Gastrocnemius medialis (tissue), 4 donors: Measurements from ENCODE around the gene BANK1. TPM values are rescaled to one million over a fixed set of nuclear protein-coding genes. Genes with fewer than 3 reads are reported as not detected.

Experiments used
- ATAC-seq, 2 donors: fragments of 150-250 bp; one replicate each; pipeline ENCODE4 v1.9.1; 2016
- DNase-seq, 2 donors: peaks; one replicate each; pipeline ENCODE4 v3.0.0-alpha.2; 2019
- H3K27ac ChIP-seq, 4 donors: fragments of 200-600 bp; sonication (generic); 1 replicate in 1 of 4; 2 replicates in 3 of 4; pipeline ENCODE4 v1.5.1; 2016 to 2018; ENCODE audit warnings: mild to moderate bottlenecking in 2 of 4, moderate library complexity in 1 of 4
- H3K27me3 ChIP-seq, 3 donors: fragments of 200-600 bp; sonication (generic) in 2 of 3; 1 replicate in 1 of 3; 2 replicates in 2 of 3; pipeline versions ENCODE4 v1.5.1 to v1.6.0; 2016 to 2019; ENCODE audit warnings: mild to moderate bottlenecking in 1 of 3, moderate library complexity in 1 of 3
- H3K36me3 ChIP-seq, 2 donors: fragments of 200-600 bp; sonication (generic) in 1 of 2; one replicate each; pipeline ENCODE4 v1.5.1; 2017 to 2018
- H3K4me1 ChIP-seq, 2 donors: fragments of 200-600 bp; sonication (generic) in 1 of 2; one replicate each; pipeline ENCODE4 v1.5.1; 2016 to 2017; ENCODE audit warnings: mild to moderate bottlenecking in 2 of 2
- H3K4me3 ChIP-seq, 4 donors: fragments of 200-600 bp; sonication (generic) in 3 of 4; 1 replicate in 1 of 4; 2 replicates in 3 of 4; pipeline ENCODE4 v1.5.1; 2016 to 2019; ENCODE audit warnings: mild to moderate bottlenecking in 2 of 4
- H3K9me3 ChIP-seq, 3 donors: fragments of 200-600 bp; sonication (generic) in 2 of 3; 1 replicate in 1 of 3; 2 replicates in 2 of 3; pipeline ENCODE4 v1.5.1; 2016 to 2019
- POLR2A ChIP-seq, 2 donors: fragments of 450-650 bp; IDR thresholded peaks; one replicate each; pipeline ENCODE4 v1.6.1; 2017; ENCODE audit warnings: antibody characterized with exemption in 2 of 2, mild to moderate bottlenecking in 2 of 2, moderate library complexity in 2 of 2
- in situ Hi-C, 4 donors: fragments of 200-750 bp; cut with MboI; loops; one replicate each; pipeline versions ENCODE4 v1.15.0 to v1.8.0; 2017; ENCODE audit warnings: low sequenced_read_pairs in 4 of 4
- intact Hi-C: fragments of 100-400 bp; cut with DNase I; formaldehyde crosslinking; loops from one replicate; pipeline ENCODE4 v1.15.1; 2023; ENCODE audit warnings: low total_unique reads
- total RNA-seq, 4 donors: library from RNA; depleted of rRNA; stranded (reverse); fragments of >200 nt; gene quantifications; one replicate each; pipeline versions ENCODE4 v1.1.0 to v1.2.3, GENCODE V29; 2016
- TF ChIP-seq, protein P1 (sequence below), 5 experiments: fragments of 450-650 bp in 3 of 5; fragments of 200-600 bp in 2 of 5; sonication (generic) in 2 of 5; IDR thresholded peaks in 4 of 5; conservative IDR thresholded peaks in 1 of 5; 1 replicate in 4 of 5; 2 replicates in 1 of 5; pipeline ENCODE4 v1.5.1; 2016 to 2019; ENCODE audit warnings: antibody characterized with exemption in 5 of 5, mild to moderate bottlenecking in 3 of 5, moderate library complexity in 3 of 5

Gene BANK1
- total RNA-seq, 4 donors from 2014 or later = 0.10 to 0.91 (median 0.26) TPM

DNA sequence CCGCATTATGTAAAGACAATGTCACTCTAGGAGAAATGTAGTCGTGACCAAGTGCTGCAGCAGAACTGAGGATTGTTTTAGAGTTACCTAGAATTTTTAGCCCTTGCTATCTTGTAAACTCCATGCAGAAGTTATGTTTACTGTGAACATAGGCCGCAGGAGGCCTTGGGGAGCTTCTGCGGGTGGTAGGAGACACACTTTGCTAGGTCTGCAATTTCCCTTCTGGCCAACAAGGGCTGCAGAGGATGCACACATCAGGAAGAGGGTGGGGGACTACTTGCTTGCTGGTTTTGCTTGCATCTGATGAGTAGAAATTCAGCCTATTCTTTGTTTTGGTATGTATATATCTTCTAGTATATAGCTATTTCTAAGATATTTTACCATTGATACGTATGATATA lies 23.1 kb downstream of the BANK1 start:
- in situ Hi-C loops (no loop called here), intact Hi-C loops (no loop called here)
- ATAC-seq = no peak
- Histone ChIP-seq H3K4me3 (no peak overlapping the region), H3K4me1 (no peaks in the 10 kb centered on the region), H3K9me3 (no peaks in the 10 kb centered on the region), H3K36me3 (no peaks in the 10 kb centered on the region), H3K27ac (no peak overlapping the region), H3K27me3 (no peaks in the 10 kb centered on the region)
- no peak for DNase-seq
- TF ChIP-seq POLR2A (IDR thresholded peaks at IDR 0.05) = no peak
- TF ChIP-seq, protein P1, sequence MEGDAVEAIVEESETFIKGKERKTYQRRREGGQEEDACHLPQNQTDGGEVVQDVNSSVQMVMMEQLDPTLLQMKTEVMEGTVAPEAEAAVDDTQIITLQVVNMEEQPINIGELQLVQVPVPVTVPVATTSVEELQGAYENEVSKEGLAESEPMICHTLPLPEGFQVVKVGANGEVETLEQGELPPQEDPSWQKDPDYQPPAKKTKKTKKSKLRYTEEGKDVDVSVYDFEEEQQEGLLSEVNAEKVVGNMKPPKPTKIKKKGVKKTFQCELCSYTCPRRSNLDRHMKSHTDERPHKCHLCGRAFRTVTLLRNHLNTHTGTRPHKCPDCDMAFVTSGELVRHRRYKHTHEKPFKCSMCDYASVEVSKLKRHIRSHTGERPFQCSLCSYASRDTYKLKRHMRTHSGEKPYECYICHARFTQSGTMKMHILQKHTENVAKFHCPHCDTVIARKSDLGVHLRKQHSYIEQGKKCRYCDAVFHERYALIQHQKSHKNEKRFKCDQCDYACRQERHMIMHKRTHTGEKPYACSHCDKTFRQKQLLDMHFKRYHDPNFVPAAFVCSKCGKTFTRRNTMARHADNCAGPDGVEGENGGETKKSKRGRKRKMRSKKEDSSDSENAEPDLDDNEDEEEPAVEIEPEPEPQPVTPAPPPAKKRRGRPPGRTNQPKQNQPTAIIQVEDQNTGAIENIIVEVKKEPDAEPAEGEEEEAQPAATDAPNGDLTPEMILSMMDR (IDR thresholded peaks at IDR 0.05 in 4 of 5, conservative IDR thresholded peaks at IDR 0.05 in 1 of 5) = no peak

DNA sequence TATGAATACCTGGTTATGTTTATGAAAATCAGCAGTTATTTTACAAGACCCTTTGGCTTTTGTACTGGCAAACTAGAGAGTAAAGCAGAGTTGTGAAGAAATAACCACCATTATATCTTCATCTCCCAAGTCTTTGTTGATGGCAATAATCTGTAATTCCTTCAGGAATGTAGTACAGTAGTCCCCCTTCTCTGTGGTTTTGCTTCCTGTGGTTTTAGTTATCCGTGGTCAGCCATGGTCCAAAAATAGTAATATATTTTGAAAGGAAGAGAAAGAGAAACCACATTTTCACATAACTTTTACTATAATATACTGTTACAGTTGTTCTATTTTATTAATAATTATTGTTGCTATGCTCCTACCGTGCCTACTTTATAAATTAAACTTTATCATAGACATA lies 27.8 kb downstream of the BANK1 start:
- Histone ChIP-seq H3K27me3 (no peaks in the 10 kb centered on the region), H3K4me3 (no peak overlapping the region), H3K4me1 (no peaks in the 10 kb centered on the region), H3K36me3 (no peaks in the 10 kb centered on the region), H3K9me3 (no peaks in the 10 kb centered on the region), H3K27ac (no peak overlapping the region)
- intact Hi-C loops = no loop called here
- in situ Hi-C loops = no loop called here
- no peak for ATAC-seq
- no peak for TF ChIP-seq POLR2A (IDR thresholded peaks at IDR 0.05)
- TF ChIP-seq, protein P1 (IDR thresholded peaks at IDR 0.05 in 4 of 5, conservative IDR thresholded peaks at IDR 0.05 in 1 of 5) = no peak
- no peak for DNase-seq

DNA sequence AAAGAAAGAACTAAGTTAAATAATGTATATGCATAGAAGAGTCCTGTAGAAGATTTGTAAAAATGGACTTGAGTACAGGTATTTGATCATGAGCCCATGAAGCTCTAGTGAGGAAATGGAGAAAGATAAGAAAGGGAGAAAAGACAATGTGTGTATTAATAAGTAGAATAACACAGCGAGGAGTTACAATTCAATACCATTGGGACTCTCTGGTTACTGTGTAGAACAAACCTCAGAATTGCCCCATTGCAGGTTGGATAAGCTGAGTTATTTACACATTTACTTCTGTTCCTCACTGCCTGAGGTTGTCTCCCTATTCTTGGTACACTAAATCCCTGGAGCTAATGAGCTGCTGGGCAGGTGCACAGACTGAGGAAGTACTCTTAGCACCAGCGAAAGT lies 33.3 kb downstream of the BANK1 start:
- Histone ChIP-seq H3K27me3 (no peaks in the 10 kb centered on the region), H3K36me3 (no peaks in the 10 kb centered on the region), H3K27ac (no peak overlapping the region), H3K9me3 (no peaks in the 10 kb centered on the region), H3K4me1 (no peaks in the 10 kb centered on the region), H3K4me3 (no peak overlapping the region)
- ATAC-seq = no peak
- no peak for TF ChIP-seq POLR2A (IDR thresholded peaks at IDR 0.05)
- intact Hi-C loops (no loop called here), in situ Hi-C loops (no loop called here)
- no peak for DNase-seq

DNA sequence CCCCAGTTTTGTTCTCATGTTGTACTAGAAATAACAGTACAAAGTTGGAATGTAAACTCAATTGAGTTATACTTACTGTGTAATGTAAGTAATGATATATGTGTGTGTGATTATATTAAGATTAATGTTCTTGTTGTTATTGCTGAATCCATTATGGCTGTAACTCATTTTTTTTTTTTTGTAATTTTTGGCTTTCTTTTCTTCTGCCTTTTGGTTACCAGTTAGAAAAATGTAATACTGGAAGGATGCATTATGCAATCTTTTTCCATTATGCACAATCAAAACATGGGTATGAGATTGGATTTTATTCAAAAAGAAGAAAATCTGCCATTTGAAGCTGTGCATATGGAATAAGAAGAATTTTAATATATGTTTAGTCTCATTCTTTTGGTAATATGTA lies 34.0 kb downstream of the BANK1 start:
- Histone ChIP-seq H3K4me3 (no peak overlapping the region), H3K9me3 (no peaks in the 10 kb centered on the region), H3K36me3 (no peaks in the 10 kb centered on the region), H3K27me3 (no peaks in the 10 kb centered on the region), H3K27ac (no peak overlapping the region), H3K4me1 (no peaks in the 10 kb centered on the region)
- TF ChIP-seq, protein P1 (IDR thresholded peaks at IDR 0.05 in 4 of 5, conservative IDR thresholded peaks at IDR 0.05 in 1 of 5) = no peak
- no peak for TF ChIP-seq POLR2A (IDR thresholded peaks at IDR 0.05)
- in situ Hi-C loops = no loop called here
- intact Hi-C loops = no loop called here
- ATAC-seq (no peak), DNase-seq (no peak)

DNA sequence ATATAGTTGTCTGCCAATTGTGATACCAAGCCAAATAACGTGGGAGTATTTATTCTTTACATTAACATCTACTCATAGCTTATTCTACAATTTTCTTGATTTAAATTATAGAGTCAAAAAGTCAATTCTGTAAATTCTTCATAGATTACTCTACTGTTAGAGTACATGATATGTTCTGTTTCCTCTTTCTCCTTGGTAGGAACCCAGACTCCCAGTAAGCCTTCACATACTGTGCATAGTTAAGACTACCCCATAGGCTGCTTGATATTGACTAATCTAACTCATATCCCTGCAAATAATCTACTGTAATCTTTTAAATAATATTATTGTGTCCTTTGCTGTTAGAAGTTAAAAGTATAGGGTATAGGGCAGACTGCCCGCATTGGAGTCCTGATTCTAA lies 35.4 kb downstream of the BANK1 start:
- no peaks in the 10 kb centered on the region for H3K9me3 ChIP-seq
- ATAC-seq (no peak), DNase-seq (no peak)
- in situ Hi-C loops = no loop called here
- TF ChIP-seq, protein P1 (IDR thresholded peaks at IDR 0.05 in 4 of 5, conservative IDR thresholded peaks at IDR 0.05 in 1 of 5) = no peak
- TF ChIP-seq POLR2A (IDR thresholded peaks at IDR 0.05) = no peak
- no peaks in the 10 kb centered on the region for H3K27me3 ChIP-seq
- intact Hi-C loops = no loop called here
- H3K36me3 ChIP-seq = no peaks in the 10 kb centered on the region
- H3K4me3 ChIP-seq = no peak overlapping the region
- H3K27ac ChIP-seq = no peak overlapping the region
- no peaks in the 10 kb centered on the region for H3K4me1 ChIP-seq
